Activated CD8-positive, alpha-beta T cell treated with anti-CD3 and anti-CD28 coated beads for 36 hours (primary cell): ENCODE measurements around the gene SLC48A1. TPM values are rescaled to one million over a fixed set of nuclear protein-coding genes. Genes with fewer than 3 reads are reported as not detected.
A peak's percentile ranks its signal among the peaks of the same experiment; 100 is the strongest.

Experiments
- ATAC-seq: fragments of 200-7000 bp; cut with Tn5 transposase; one replicate; pipeline ENCODE4 v1.10.0; 2021; ENCODE audit warnings: mild to moderate bottlenecking, moderate library complexity
- CTCF ChIA-PET: fragments of 350-600 bp; sonication (Branson Sonifier 250); formaldehyde crosslinking; loops from one replicate; lab custom pipeline; 2021; ENCODE audit warnings: antibody characterized with exemption; lab: Charles Lee
- POLR2A ChIA-PET: fragments of 350-600 bp; sonication (Branson Sonifier 250); formaldehyde crosslinking; loops from one replicate; lab custom pipeline; 2021; ENCODE audit warnings: antibody characterized with exemption; lab: Charles Lee
- DNase-seq: peaks from one replicate; pipeline ENCODE4 v3.0.0-alpha.2; 2020
- H3K27ac Mint-ChIP-seq: one replicate; pipeline ENCODE4 v1.8.0; 2021; ENCODE audit warnings: mild to moderate bottlenecking, mixed read lengths
- H3K27me3 Mint-ChIP-seq: one replicate; pipeline ENCODE4 v1.8.0; 2021; ENCODE audit warnings: mixed read lengths
- H3K36me3 Mint-ChIP-seq: one replicate; pipeline ENCODE4 v1.8.0; 2021; ENCODE audit warnings: low read depth, mixed read lengths
- H3K4me1 Mint-ChIP-seq: one replicate; pipeline ENCODE4 v1.8.0; 2021; ENCODE audit warnings: low read depth, mixed read lengths
- H3K4me3 Mint-ChIP-seq: one replicate; pipeline ENCODE4 v1.8.0; 2021; ENCODE audit warnings: mild to moderate bottlenecking, moderate library complexity, mixed read lengths
- H3K9me3 Mint-ChIP-seq: one replicate; pipeline ENCODE4 v1.8.0; 2021; ENCODE audit warnings: mixed read lengths
- intact Hi-C: fragments of 100-400 bp; cut with micrococcal nuclease; formaldehyde crosslinking; loops from one replicate; pipeline ENCODE4 v1.10.0; 2022
- total RNA-seq, 2 experiments: library from RNA; stranded (reverse); gene quantifications; one replicate each; pipeline ENCODE4 v1.2.3, GENCODE V29; 2021
- TF ChIP-seq, protein P1 (sequence below): fragments of 200-600 bp; IDR thresholded peaks from one replicate; pipeline ENCODE4 v1.8.0; 2022; ENCODE audit warnings: antibody characterized with exemption, mild to moderate bottlenecking

Gene SLC48A1
- total RNA-seq, 2 experiments from 2014 or later = 8.8 to 10.2 TPM

DNA sequence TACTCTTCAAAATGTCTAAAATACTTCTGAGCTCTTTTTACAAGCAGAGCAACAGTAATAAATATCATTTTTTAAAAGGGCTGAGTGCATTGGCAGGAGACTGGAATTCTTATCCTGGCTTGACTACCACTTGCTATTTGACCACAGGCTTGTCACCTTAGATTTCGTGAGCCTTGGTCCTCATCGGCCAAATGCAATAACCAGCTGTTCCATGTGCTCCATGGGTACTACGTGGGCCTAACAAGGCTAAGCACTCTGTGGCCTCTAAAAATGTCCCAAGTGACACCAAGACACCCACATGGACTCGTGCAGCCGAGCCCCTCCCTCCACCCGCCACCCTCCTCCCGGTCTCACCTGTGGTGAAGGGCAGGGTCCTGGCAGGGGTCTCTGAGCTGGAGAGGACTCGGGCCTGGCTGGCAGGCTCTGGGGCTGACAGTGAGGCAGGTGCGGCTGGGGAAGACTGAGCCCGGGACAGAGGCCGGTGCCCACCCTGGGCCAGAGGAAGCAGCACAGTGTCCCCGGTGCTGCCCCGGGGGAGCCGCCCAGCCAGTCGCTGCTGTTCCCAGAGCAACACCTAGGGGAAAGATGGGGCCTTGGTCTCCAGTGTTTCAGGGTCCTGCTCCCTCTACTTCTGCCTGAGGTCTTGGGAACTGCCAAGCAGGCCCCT lies 20.1 kb downstream of the SLC48A1 start:
- CTCF ChIA-PET = interaction anchor here (0.9 to 10.9 kb wide), 6 partner anchors 9 to 50 kb away, joined by 4 to 103 read pairs (median 10); no protein-coding TSS in a partner anchor
- Mint-ChIP-seq H3K4me3 (no peak overlapping the region), H3K4me1 (peaks cover 9% of the 10 kb centered on the region), H3K27me3 (no peaks in the 10 kb centered on the region), H3K9me3 (no peaks in the 10 kb centered on the region), H3K27ac (peak overlapping the region; percentile 22), H3K36me3 (peaks cover 60% of the 10 kb centered on the region)
- intact Hi-C loops = no loop called here
- DNase-seq (no peak), ATAC-seq (no peak)
- POLR2A ChIA-PET = interaction anchor here (0.6 to 37.9 kb wide), 7 partner anchors 9 to 359 kb away, joined by 3 to 904 read pairs (median 4); no protein-coding TSS in a partner anchor
- TF ChIP-seq, protein P1, sequence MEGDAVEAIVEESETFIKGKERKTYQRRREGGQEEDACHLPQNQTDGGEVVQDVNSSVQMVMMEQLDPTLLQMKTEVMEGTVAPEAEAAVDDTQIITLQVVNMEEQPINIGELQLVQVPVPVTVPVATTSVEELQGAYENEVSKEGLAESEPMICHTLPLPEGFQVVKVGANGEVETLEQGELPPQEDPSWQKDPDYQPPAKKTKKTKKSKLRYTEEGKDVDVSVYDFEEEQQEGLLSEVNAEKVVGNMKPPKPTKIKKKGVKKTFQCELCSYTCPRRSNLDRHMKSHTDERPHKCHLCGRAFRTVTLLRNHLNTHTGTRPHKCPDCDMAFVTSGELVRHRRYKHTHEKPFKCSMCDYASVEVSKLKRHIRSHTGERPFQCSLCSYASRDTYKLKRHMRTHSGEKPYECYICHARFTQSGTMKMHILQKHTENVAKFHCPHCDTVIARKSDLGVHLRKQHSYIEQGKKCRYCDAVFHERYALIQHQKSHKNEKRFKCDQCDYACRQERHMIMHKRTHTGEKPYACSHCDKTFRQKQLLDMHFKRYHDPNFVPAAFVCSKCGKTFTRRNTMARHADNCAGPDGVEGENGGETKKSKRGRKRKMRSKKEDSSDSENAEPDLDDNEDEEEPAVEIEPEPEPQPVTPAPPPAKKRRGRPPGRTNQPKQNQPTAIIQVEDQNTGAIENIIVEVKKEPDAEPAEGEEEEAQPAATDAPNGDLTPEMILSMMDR = no peak

DNA sequence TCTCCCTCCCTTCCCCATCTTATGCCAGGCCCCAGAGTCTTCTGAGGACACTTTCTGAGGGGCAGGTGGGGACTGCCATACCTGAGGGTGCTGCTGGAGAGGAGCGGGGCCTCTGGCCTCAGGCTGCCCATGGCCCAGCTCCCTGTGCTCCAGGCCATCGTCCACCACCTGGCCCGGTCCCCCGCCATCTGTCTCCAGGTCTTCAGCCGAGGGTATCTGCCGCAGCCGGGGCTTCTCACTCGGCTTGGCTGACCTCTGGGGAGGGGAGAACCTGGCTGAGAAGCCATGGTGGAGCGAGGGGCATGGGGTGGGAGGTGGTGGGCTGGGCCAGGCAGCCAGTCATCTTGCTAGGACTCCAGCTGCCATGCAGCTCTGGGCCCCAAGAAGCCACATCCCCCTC lies 21.6 kb downstream of the SLC48A1 start:
- DNase-seq = no peak
- H3K27ac Mint-ChIP-seq = no peak overlapping the region
- ChIA-PET CTCF (interaction anchor here (0.5 to 10.9 kb wide), 2 partner anchors 15 to 43 kb away, joined by 3 to 103 read pairs; no protein-coding TSS in a partner anchor), POLR2A (interaction anchor here (0.6 to 37.9 kb wide), 6 partner anchors 13 to 61 kb away, joined by 3 to 904 read pairs (median 4); no protein-coding TSS in a partner anchor)
- no peaks in the 10 kb centered on the region for H3K27me3 Mint-ChIP-seq
- H3K4me1 Mint-ChIP-seq = peaks cover 13% of the 10 kb centered on the region
- H3K36me3 Mint-ChIP-seq = peaks cover 56% of the 10 kb centered on the region
- H3K9me3 Mint-ChIP-seq = no peaks in the 10 kb centered on the region
- no peak for ATAC-seq
- TF ChIP-seq, protein P1 = no peak
- intact Hi-C loops = no loop called here
- H3K4me3 Mint-ChIP-seq = no peak overlapping the region

DNA sequence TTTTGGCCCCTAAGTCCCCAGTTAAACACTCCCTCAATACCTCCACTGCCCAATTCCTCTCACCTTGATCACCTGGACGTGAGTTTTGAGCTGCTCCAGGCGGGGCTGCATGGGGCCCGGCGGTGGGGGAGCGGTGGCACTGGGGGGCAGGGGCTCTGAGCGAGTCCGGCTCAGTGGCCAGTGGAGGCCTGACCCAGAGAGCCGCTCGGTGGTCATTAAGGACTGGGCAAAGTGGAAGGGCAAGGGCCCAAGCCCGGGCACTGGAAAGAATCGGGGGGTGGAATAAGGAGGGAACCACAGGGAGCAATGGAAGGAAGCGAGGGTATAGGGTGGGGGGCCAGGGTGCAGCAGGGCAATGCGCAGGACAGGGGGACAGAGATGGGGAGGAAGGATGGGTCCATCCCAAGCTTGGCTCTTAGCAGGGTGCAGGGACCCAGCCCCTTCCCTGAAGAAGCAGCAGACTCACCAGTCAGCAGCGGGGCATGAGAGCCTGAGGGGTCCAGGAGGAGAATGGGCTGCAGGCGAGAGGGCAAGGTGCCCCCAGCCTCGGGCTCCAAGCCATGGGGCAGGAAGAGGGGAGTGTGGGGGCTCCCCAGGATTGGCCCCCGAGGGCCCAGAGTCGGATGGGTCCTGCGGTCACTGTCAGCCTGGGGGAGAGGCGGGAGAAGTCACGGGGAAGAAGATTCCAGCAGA lies 22.2 kb downstream of the SLC48A1 start:
- H3K4me1 Mint-ChIP-seq = peaks cover 19% of the 10 kb centered on the region
- H3K36me3 Mint-ChIP-seq = peaks cover 58% of the 10 kb centered on the region
- TF ChIP-seq, protein P1 = no peak
- intact Hi-C loops = no loop called here
- H3K9me3 Mint-ChIP-seq = no peaks in the 10 kb centered on the region
- no peak overlapping the region for H3K27ac Mint-ChIP-seq
- no peak overlapping the region for H3K4me3 Mint-ChIP-seq
- no peak for DNase-seq
- H3K27me3 Mint-ChIP-seq = no peaks in the 10 kb centered on the region
- no peak for ATAC-seq
- POLR2A ChIA-PET = interaction anchor here (0.6 to 37.9 kb wide), 6 partner anchors 14 to 60 kb away, joined by 3 to 904 read pairs (median 4); no protein-coding TSS in a partner anchor
- CTCF ChIA-PET = interaction anchor here (0.6 to 19.8 kb wide), 4 partner anchors 39 to 593 kb away, joined by 3 to 624 read pairs (median 54); no protein-coding TSS in a partner anchor

DNA sequence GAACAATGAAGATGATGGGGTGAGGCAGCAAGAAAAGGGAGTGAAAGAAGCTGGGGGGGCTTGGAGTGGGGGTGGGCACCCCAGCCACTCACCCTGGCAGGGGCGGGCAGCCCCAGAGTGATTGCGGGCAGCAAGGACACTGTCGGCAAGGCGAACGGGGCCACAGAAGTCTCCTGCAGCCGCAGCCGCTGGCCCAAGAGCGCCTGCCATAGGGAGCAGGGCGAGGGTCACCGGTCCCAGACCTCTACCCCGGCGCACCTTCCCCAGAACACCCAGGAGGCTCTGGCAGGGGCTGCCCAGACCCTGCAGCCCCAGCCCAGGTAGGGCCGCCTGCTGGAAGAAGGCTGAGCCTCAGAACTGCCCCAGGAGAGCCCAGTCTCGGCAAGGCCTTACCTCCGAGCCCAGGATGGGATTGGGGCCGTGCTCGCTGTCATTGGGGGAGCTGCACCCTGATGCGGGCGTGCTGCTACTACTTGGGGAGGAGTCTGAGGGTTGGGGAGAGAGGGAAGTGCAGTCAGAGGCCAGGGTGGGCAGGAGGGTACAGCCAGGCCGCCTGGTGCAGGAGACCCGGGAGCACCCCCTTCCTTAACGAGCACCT lies 22.9 kb downstream of the SLC48A1 start:
- DNase-seq (no peak), ATAC-seq (no peak)
- TF ChIP-seq, protein P1 = no peak
- ChIA-PET CTCF (interaction anchor here (0.6 to 19.8 kb wide), 3 partner anchors 38 to 594 kb away, joined by 3 to 624 read pairs (median 4); no protein-coding TSS in a partner anchor), POLR2A (interaction anchor here (0.9 to 37.9 kb wide), 4 partner anchors 10 to 39 kb away, joined by 3 to 904 read pairs (median 5); no protein-coding TSS in a partner anchor)
- Mint-ChIP-seq H3K4me3 (no peak overlapping the region), H3K27me3 (no peaks in the 10 kb centered on the region), H3K9me3 (no peaks in the 10 kb centered on the region), H3K4me1 (peaks cover 25% of the 10 kb centered on the region), H3K36me3 (peaks cover 58% of the 10 kb centered on the region), H3K27ac (no peak overlapping the region)
- intact Hi-C loops = no loop called here
